H1 (cell line): ENCODE data around the gene MEGF11. TPM values are rescaled to one million over a fixed set of nuclear protein-coding genes. Genes with fewer than 3 reads are reported as not detected.

Experiments used
- CHD7 ChIP-seq: fragments of 300-600 bp; sonication (generic); IDR thresholded peaks from 2 replicates; pipeline ENCODE4 v1.7.1; 2012; ENCODE audit warnings: low read length, moderate library complexity, mild to moderate bottlenecking, inconsistent platforms; ENCODE audit not compliant: insufficient replicate concordance
- JUND ChIP-seq: IDR thresholded peaks from 2 replicates; pipeline ENCODE4 v1.6.1; 2011; ENCODE audit warnings: mild to moderate bottlenecking, improper control_type of control experiment, low read length
- POLR2AphosphoS5 ChIP-seq: IDR thresholded peaks from 2 replicates; pipeline ENCODE4 v1.6.1; 2011; ENCODE audit warnings: low read depth, low read length
- SAP30 ChIP-seq: fragments of 300-600 bp; sonication (generic); IDR thresholded peaks from 2 replicates; pipeline ENCODE4 v1.7.1; 2012; ENCODE audit warnings: low read length, moderate library complexity, mild to moderate bottlenecking, inconsistent platforms; ENCODE audit not compliant: insufficient read depth, insufficient replicate concordance
- SRF ChIP-seq: IDR thresholded peaks from 2 replicates; pipeline ENCODE4 v1.6.1; 2011; ENCODE audit warnings: mild to moderate bottlenecking, low read depth, low read length, moderate library complexity
- polyA plus RNA-seq, 7 experiments: library from polyadenylated mRNA; depleted of rRNA in 3 of 7; stranded (reverse) in 5 of 7; unstranded in 2 of 7; fragments of >200 nt in 5 of 7; fragments of 200-250 nt in 2 of 7; gene quantifications; 1 replicate in 5 of 7; 2 replicates in 1 of 7; 4 replicates in 1 of 7; pipeline versions ENCODE4 v1.2.1 to v1.2.3, GENCODE V29; 2011 to 2013; ENCODE audit warnings: missing spikeins in 2 of 7, mixed read lengths in 2 of 7
- total RNA-seq: library from RNA; stranded (reverse); fragmentation: NEBNext Ultra II Directional; extraction: Animal tissue kit (Norgen Biotek cat#: 25700); gene quantifications from 2 replicates; pipeline ENCODE4 v1.2.1, GENCODE V29; 2021
- TF ChIP-seq, protein P1 (sequence below): IDR thresholded peaks from 2 replicates; pipeline ENCODE4 v1.6.1; 2011; ENCODE audit warnings: low read length, improper control_type of control experiment

Gene MEGF11
- total and polyA plus RNA-seq, 2 of the 8 experiments (the other 6 are each of a cell fraction or from before 2014, with no cell fraction given): 4.4 to 4.8 TPM

DNA sequence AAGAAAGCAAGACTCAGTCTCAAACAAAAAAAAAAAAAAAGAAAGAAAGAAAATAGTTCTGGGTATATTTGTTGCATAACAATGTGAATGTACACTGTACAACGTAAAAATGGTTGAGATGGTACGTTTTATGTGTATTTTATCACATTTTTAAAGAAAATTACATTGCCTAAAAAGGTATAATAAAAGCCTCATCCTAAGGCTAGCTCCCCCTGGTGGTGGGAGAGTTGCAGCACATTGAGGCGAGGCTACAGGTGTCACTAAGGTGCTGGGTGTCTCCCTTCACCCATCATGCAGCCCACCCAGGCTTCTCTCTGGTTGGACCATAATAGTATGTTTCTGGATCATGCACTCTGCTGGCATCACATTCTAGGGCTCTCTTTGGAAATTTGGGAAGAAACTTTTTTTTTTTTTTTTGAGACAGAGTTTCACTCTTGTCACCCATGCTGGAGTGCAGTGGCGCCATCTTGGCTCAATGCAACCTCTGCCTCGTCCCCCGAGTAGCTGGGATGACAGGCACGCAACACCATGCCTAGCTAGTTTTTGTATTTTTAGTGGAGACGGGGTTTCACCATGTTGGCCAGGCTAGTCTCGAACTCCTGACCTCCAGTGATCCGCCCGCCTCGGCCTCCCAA lies 396.6 kb downstream of the MEGF11 start (continued):
- TF ChIP-seq CHD7: no peak
- no peak for TF ChIP-seq SAP30
- TF ChIP-seq, protein P1, sequence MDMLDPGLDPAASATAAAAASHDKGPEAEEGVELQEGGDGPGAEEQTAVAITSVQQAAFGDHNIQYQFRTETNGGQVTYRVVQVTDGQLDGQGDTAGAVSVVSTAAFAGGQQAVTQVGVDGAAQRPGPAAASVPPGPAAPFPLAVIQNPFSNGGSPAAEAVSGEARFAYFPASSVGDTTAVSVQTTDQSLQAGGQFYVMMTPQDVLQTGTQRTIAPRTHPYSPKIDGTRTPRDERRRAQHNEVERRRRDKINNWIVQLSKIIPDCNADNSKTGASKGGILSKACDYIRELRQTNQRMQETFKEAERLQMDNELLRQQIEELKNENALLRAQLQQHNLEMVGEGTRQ: no peak
- TF ChIP-seq POLR2AphosphoS5: no peak
- TF ChIP-seq JUND: no peak
- TF ChIP-seq SRF: no peak
- TF ChIP-seq, all 59 proteins: peak for 3
